ENCODE data around the gene SMARCA4. TPM values are rescaled to one million over a fixed set of nuclear protein-coding genes. Genes with fewer than 3 reads are reported as not detected.
"Not testable (repeated sequence)": the region's sequence is repeated elsewhere in the genome, so short reads cannot be mapped to it uniquely, and the experiment has no call there.

SMARCA4 gene
- total and polyA plus RNA-seq, 12 donors: 46.3 to 124 (median 64.9) TPM

DNA sequence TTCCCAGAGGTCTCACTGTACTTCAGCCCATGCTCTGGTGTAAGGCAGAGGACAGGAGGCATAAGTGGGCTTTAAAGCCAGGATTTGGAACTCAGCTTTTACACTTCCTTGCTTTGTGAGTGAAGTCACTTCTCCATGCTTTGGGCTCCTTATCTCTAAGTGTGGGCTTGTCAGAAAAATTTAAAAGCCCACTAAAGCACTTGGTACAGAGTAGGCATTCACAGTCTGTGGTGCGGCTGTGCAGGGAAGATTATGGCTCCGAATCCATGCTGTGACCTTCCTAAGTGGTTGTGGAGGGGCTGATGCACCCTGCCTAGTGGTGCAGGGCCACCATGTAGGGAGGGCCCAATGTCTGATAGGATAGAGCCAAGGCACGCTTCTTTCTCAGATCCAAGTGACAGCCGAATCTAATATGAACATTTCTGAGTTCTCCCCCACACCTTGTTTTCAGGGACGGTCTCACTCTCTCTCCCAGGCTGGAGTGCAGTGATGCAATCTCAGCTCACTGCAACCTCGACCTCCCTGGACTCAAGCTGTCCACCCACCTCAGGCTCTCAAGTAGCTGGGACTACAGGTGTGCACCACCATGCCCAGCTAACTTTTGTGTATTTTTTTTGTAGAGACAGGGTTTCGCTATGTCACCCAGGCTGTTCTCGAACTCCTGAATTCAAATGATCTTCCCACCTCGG, 25.3 kb upstream of the SMARCA4 start:
- Histone ChIP-seq H3K9me3 (replicated peaks in 1 of 3) (no peaks in the 10 kb centered on the region), H3K4me1 (replicated peaks in 1 of 2) (no peaks in the 10 kb centered on the region), H3K4me3 (no peak overlapping the region), H3K36me3 (replicated peaks in 1 of 2) (peaks cover 0 to 9% of the 10 kb centered on the region in 2 donors), H3K27me3 (no peaks in the 10 kb centered on the region), H3K27ac (no peak overlapping the region)
- intact Hi-C loops (cut with DNase I): loop anchor here in 1 of 2 donors (5.0 kb wide), 1 partner anchor 87 kb away; no protein-coding TSS in a partner anchor
- DNase-seq: no peak
- WGBS, 4 donors: 78 to 89% (median 88%) methylated on average over 7 to 9 of the region's 9 CpGs
- TF ChIP-seq POLR2A (IDR thresholded peaks at IDR 0.05): no peak
- TF ChIP-seq, protein P1, sequence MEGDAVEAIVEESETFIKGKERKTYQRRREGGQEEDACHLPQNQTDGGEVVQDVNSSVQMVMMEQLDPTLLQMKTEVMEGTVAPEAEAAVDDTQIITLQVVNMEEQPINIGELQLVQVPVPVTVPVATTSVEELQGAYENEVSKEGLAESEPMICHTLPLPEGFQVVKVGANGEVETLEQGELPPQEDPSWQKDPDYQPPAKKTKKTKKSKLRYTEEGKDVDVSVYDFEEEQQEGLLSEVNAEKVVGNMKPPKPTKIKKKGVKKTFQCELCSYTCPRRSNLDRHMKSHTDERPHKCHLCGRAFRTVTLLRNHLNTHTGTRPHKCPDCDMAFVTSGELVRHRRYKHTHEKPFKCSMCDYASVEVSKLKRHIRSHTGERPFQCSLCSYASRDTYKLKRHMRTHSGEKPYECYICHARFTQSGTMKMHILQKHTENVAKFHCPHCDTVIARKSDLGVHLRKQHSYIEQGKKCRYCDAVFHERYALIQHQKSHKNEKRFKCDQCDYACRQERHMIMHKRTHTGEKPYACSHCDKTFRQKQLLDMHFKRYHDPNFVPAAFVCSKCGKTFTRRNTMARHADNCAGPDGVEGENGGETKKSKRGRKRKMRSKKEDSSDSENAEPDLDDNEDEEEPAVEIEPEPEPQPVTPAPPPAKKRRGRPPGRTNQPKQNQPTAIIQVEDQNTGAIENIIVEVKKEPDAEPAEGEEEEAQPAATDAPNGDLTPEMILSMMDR (IDR thresholded peaks at IDR 0.05): no peak

DNA sequence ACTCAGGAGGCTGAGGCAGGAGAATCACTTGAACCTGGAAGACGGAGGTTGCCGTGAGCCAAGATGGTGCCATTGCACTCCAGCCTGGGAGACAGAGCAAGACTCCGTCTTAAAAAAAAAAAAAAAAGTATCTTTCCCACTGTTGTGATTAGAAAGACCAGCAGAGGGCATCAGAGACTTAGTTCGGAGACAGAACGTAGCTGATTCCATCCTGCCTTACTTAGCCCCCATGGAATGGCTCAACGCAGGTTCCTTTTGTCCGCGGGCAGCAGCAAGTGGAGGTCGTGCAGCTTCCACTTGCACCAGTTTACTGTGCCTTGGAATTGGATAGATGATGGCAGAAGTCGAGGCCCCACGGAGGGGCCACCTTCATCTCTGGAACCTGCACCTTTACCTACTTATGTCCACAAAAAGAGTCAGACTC, 24.2 kb upstream of the SMARCA4 start:
- no peaks in the 10 kb centered on the region for H3K27me3 ChIP-seq
- intact Hi-C loops (cut with DNase I): loop anchor here in 1 of 2 donors (5.0 kb wide), 1 partner anchor 86 kb away; no protein-coding TSS in a partner anchor
- DNase-seq: peak in 6 of 7 donors; percentile 52 to 73 (median 62)
- 2 to 4% (median 3%) methylated on average over 11 of the region's 11 CpGs for WGBS, 4 donors
- peaks cover 0 to 5% of the 10 kb centered on the region in 2 donors for H3K36me3 ChIP-seq (replicated peaks in 1 of 2)
- H3K4me1 ChIP-seq (replicated peaks in 1 of 2): no peaks in the 10 kb centered on the region
- H3K9me3 ChIP-seq (replicated peaks in 1 of 3): no peaks in the 10 kb centered on the region
- no peak for TF ChIP-seq POLR2A (IDR thresholded peaks at IDR 0.05)
- TF ChIP-seq, protein P1 (IDR thresholded peaks at IDR 0.05): peak; percentile 39 to 84 (median 70)
- no peak overlapping the region for H3K27ac ChIP-seq
- no peak overlapping the region for H3K4me3 ChIP-seq

DNA sequence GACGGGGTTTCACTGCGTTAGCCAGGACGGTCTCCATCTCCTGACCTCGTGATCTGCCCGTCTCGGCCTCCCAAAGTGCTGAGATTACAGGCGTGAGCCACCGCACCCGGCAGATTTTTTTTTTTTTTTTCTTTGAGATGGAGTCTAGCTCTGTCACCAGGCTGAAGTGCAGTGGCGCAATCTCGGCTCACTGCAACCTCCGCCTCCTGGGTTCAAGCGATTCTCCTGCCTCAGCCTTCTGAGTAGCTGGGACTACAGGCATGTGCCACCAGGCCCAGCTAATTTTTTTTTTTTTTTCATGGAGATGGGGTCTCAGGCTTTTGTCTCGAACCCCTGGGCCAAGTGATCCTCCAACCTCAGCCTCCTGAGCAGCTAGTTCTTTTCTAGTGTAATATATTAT, 19.2 kb upstream of the SMARCA4 start:
- not testable (repeated sequence) for H3K36me3 ChIP-seq (replicated peaks in 1 of 2); DNase-seq; H3K4me1 ChIP-seq (replicated peaks in 1 of 2); H3K27ac ChIP-seq; H3K9me3 ChIP-seq (replicated peaks in 1 of 3); H3K27me3 ChIP-seq; H3K4me3 ChIP-seq
- 70 to 77% (median 75%) methylated on average over 12 to 14 of the region's 14 CpGs for WGBS, 4 donors
- intact Hi-C loops (cut with DNase I): loop anchor here in 1 of 2 donors (5.0 kb wide), 2 partner anchors 81 to 176 kb away; no protein-coding TSS in a partner anchor

DNA sequence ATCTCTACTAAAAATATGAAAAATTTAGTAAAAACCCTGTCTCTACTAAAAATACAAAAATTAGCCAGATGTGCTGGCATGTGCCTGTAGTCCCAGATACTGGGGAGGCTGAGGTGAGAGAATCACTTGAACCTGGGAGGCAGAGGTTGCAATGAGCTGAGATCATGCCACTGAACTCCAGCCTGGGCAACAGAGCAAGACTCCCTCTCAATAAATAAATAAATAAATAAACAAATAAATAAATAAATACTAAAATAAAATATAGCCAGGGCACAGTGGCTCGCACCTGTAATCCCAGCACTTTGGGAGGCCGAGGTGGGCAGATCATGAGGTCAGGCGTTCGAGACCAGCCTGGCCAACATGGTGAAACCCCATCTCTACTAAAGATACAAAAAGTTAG, 17.4 kb upstream of the SMARCA4 start:
- DNase-seq; H3K27me3 ChIP-seq; H3K9me3 ChIP-seq (replicated peaks in 1 of 3); H3K36me3 ChIP-seq (replicated peaks in 1 of 2); H3K4me3 ChIP-seq; H3K27ac ChIP-seq; H3K4me1 ChIP-seq (replicated peaks in 1 of 2): not testable (repeated sequence)
- WGBS, 4 donors: 80 to 88% (median 85%) methylated on average over 4 of the region's 4 CpGs
- intact Hi-C loops (cut with DNase I): loop anchor here in 1 of 2 donors (5.0 kb wide), 2 partner anchors 79 to 174 kb away; no protein-coding TSS in a partner anchor

DNA sequence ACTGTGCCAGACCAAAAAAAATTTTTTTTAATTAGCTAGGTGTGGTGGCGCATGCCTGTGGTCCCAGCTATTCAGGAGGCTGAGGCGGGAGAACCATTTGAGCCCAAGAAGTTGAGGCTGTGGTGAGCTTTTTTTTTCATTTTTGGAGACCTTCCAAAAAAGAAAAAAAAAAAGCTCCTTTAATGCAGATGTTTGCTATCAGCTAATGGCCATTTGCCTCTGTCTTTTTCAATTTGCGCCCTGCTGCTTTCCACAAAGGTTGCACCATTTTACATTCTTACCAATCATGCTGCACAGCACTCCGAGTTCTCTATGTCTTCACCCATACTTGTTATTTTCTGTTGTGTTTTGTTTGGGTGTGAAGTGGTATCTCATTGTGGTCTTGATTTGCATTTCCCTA, 15.6 kb upstream of the SMARCA4 start:
- intact Hi-C loops (cut with DNase I): no loop called here
- WGBS, 4 donors: 88 to 94% (median 92%) methylated on average over 4 of the region's 4 CpGs
- TF ChIP-seq, protein P1 (IDR thresholded peaks at IDR 0.05): no peak
- no peak for TF ChIP-seq POLR2A (IDR thresholded peaks at IDR 0.05)

More for the DNA sequence above, 15.6 kb upstream of the SMARCA4 start:
- DNase-seq: no peak
- H3K4me3 ChIP-seq: no peak overlapping the region
- H3K27me3 ChIP-seq: no peaks in the 10 kb centered on the region
- no peaks in the 10 kb centered on the region for H3K4me1 ChIP-seq (replicated peaks in 1 of 2)
- no peaks in the 10 kb centered on the region for H3K36me3 ChIP-seq (replicated peaks in 1 of 2)
- H3K27ac ChIP-seq: no peak overlapping the region
- no peaks in the 10 kb centered on the region for H3K9me3 ChIP-seq (replicated peaks in 1 of 3)
